Lung (tissue), 12 donors: Measurements from ENCODE around the gene CASK. TPM values are rescaled to one million over a fixed set of nuclear protein-coding genes. Genes with fewer than 3 reads are reported as not detected.

Experiments used
- ATAC-seq: fragments of 200-7000 bp; cut with Tn5 transposase; one replicate; pipeline ENCODE4 v1.9.1; 2020; ENCODE audit warnings: moderate number of reproducible peaks; ENCODE audit not compliant: insufficient read depth, low FRiP score
- DNase-seq, 3 donors: peaks; one replicate each; pipeline ENCODE4 v3.0.0-alpha.2; 2013 to 2017
- H3K27ac ChIP-seq, 2 donors: one replicate each; pipeline ENCODE4 v1.5.1; 2013; ENCODE audit warnings: mild to moderate bottlenecking in 2 of 2, moderate library complexity in 2 of 2, control low read depth in 1 of 2, inconsistent platforms in 1 of 2, low read depth in 1 of 2, low read length in 1 of 2
- H3K27me3 ChIP-seq, 3 donors: one replicate each; pipeline ENCODE4 v1.5.1; 2013; ENCODE audit warnings: low read length in 2 of 3; ENCODE audit not compliant: control insufficient read depth in 3 of 3, insufficient read depth in 3 of 3
- H3K36me3 ChIP-seq, 4 donors: one replicate each; pipeline ENCODE4 v1.5.1; 2013; ENCODE audit warnings: low read length in 4 of 4, mild to moderate bottlenecking in 1 of 4, moderate library complexity in 1 of 4; ENCODE audit not compliant: control insufficient read depth in 4 of 4, insufficient read depth in 4 of 4
- H3K4me1 ChIP-seq, 5 donors: one replicate each; pipeline ENCODE4 v1.5.1; 2013; ENCODE audit warnings: low read length in 5 of 5, mild to moderate bottlenecking in 2 of 5, moderate library complexity in 1 of 5; ENCODE audit not compliant: control insufficient read depth in 5 of 5, insufficient read depth in 5 of 5
- H3K4me3 ChIP-seq: one replicate; pipeline ENCODE4 v1.5.1; 2013; ENCODE audit warnings: mild to moderate bottlenecking, control low read depth, moderate library complexity
- H3K9ac ChIP-seq, 2 donors: one replicate each; pipeline ENCODE4 v1.5.1; 2013; ENCODE audit warnings: low read length in 2 of 2, control low read depth in 1 of 2; ENCODE audit not compliant: insufficient read depth in 1 of 2
- H3K9me3 ChIP-seq, 4 donors: one replicate each; pipeline ENCODE4 v1.5.1; 2013; ENCODE audit warnings: low read length in 3 of 4, mild to moderate bottlenecking in 1 of 4, moderate library complexity in 1 of 4; ENCODE audit not compliant: control insufficient read depth in 4 of 4, insufficient read depth in 3 of 4
- WGBS, 2 donors: extraction: QIAGEN DNeasy Blood & Tissue Kit; methylation state at CpG; one replicate each; pipeline ENCODE4 v1.1.7; 2013; 5-methylcytosine and 5-hydroxymethylcytosine counted together
- polyA plus RNA-seq, 2 donors: library from polyadenylated mRNA; stranded (reverse); fragments of 200-250 nt; gene quantifications; one replicate each; pipeline ENCODE4 v1.2.1, GENCODE V29; 2013
- total RNA-seq, 2 donors: library from RNA; depleted of rRNA in 1 of 2; stranded (reverse); fragments of >200 nt in 1 of 2; gene quantifications; one replicate each; pipeline ENCODE4 v1.2.1, GENCODE V29; 2014 to 2021
- TF ChIP-seq, protein P1 (sequence below): IDR thresholded peaks from 2 replicates; pipeline ENCODE4 v1.5.1; 2012; ENCODE audit warnings: mild to moderate bottlenecking; ENCODE audit errors: control extremely low read depth, extremely low read depth
- donor health status: control.
- donor health status: control.
- donor health status: Bipolar disorder and iron deficiency.
- donor health status: healthy.
- donor health status: DM: yes; HTN: yes; CAD: no.

The CASK gene
- total and polyA plus RNA-seq, 4 donors, result 8.2 to 68.1 (median 30.6) TPM

DNA sequence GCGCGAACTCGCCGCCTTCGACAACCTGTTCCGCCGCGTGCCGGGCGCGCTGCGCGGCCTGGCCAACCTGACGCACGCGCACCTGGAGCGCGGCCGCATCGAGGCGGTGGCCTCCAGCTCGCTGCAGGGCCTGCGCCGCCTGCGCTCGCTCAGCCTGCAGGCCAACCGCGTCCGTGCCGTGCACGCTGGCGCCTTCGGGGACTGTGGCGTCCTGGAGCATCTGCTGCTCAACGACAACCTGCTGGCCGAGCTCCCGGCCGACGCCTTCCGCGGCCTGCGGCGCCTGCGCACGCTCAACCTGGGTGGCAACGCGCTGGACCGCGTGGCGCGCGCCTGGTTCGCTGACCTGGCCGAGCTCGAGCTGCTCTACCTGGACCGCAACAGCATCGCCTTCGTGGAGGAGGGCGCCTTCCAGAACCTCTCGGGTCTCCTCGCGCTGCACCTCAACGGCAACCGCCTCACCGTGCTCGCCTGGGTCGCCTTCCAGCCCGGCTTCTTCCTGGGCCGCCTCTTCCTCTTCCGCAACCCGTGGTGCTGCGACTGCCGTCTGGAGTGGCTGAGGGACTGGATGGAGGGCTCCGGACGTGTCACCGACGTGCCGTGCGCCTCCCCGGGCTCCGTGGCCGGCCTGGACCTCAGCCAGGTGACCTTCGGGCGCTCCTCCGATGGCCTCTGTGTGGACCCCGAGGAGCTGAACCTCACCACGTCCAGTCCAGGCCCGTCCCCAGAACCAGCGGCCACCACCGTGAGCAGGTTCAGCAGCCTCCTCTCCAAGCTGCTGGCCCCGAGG lies 449.2 kb downstream of the CASK start:
- 91 to 97% methylated on average over 61 to 91 of the region's 91 CpGs for WGBS, 2 donors
- Histone ChIP-seq H3K36me3 (no peaks in the 10 kb centered on the region), H3K27ac (no peak overlapping the region), H3K27me3 (peaks cover 0 to 5% (median 0%) of the 10 kb centered on the region in 3 donors), H3K4me1 (no peaks in the 10 kb centered on the region), H3K4me3 (no peak overlapping the region), H3K9ac (no peak overlapping the region), H3K9me3 (peaks cover 0 to 5% (median 0%) of the 10 kb centered on the region in 4 donors)
- TF ChIP-seq, protein P1, sequence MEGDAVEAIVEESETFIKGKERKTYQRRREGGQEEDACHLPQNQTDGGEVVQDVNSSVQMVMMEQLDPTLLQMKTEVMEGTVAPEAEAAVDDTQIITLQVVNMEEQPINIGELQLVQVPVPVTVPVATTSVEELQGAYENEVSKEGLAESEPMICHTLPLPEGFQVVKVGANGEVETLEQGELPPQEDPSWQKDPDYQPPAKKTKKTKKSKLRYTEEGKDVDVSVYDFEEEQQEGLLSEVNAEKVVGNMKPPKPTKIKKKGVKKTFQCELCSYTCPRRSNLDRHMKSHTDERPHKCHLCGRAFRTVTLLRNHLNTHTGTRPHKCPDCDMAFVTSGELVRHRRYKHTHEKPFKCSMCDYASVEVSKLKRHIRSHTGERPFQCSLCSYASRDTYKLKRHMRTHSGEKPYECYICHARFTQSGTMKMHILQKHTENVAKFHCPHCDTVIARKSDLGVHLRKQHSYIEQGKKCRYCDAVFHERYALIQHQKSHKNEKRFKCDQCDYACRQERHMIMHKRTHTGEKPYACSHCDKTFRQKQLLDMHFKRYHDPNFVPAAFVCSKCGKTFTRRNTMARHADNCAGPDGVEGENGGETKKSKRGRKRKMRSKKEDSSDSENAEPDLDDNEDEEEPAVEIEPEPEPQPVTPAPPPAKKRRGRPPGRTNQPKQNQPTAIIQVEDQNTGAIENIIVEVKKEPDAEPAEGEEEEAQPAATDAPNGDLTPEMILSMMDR, result no peak
- no peak for DNase-seq
- ATAC-seq, result no peak

DNA sequence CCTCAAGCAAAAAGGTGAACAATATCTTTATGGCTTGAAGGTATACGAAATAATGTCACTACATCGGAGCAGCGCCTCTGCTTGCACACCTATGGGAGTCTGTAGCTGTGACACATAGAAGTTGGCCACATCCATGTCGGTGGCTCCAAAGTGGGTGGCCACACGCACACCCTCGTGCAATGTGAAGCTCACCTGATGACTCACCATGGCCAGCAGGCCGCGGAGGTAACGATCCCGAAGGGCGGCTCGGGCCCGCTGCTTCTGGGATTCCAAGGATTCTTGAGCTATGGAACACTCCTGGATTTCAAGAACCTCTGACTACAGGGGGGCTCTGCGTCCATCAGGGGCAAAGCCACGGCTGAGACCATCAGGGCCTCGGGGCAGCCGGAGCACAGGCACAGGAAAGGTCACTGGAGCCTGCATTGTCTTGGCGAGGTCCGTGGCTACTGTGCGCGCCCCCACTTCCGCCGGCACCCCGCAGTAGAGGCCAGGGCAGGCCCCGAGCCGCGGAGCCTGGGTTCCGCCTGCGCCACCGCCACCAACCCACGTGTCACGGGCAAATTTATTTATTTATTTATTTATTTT lies 451.0 kb downstream of the CASK start:
- no peaks in the 10 kb centered on the region for H3K36me3 ChIP-seq
- TF ChIP-seq, protein P1, result no peak
- DNase-seq, result no peak
- no peak overlapping the region for H3K9ac ChIP-seq
- H3K27ac ChIP-seq, result no peak overlapping the region
- no peaks in the 10 kb centered on the region for H3K4me1 ChIP-seq
- 96 to 98% methylated on average over 28 to 32 of the region's 32 CpGs for WGBS, 2 donors
- peaks cover 0 to 9% (median 0%) of the 10 kb centered on the region in 3 donors for H3K27me3 ChIP-seq
- H3K4me3 ChIP-seq, result no peak overlapping the region
- H3K9me3 ChIP-seq, result peaks cover 0 to 5% (median 0%) of the 10 kb centered on the region in 4 donors
- ATAC-seq, result no peak

DNA sequence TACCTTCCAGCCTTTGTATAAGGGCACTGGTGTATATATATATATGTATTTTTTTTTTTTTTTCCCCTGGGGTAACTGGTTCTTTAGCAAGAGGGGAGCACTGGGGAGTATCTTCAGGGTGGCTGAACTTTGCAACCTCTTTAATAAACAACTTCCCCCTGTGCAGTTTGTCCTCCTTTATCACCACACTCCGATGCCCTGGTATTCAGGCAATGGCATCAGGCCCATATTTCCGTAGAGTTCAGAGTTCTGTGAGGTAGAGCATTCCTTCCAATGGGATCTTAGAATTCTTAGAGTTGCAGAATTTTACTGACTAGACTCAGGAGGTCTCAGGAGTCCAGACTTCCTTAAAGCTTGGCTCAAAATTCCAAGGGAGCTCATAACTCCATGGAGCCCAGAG lies 451.6 kb downstream of the CASK start:
- WGBS, 2 donors, result 39 to 70% methylated on average over 2 of the region's 2 CpGs
- Histone ChIP-seq H3K4me3 (no peak overlapping the region), H3K4me1 (no peaks in the 10 kb centered on the region), H3K27me3 (peaks cover 0 to 9% (median 0%) of the 10 kb centered on the region in 3 donors), H3K36me3 (no peaks in the 10 kb centered on the region), H3K27ac (no peak overlapping the region), H3K9me3 (peaks cover 0 to 5% (median 0%) of the 10 kb centered on the region in 4 donors), H3K9ac (no peak overlapping the region)
- ATAC-seq (no peak), DNase-seq (no peak)
- TF ChIP-seq, protein P1, result no peak
